WERI-Rb-1 (cell line): ENCODE results near the gene IL18R1.

Source experiments
- DNase-seq: peaks from one replicate; pipeline ENCODE4 v3.0.0-alpha.2; 2020
- H3K27ac ChIP-seq: fragments of 250-450 bp; sonication (Bioruptor Pico); 2 replicates; pipeline ENCODE4 v1.5.1; 2020; ENCODE audit warnings: mild to moderate bottlenecking, moderate library complexity
- H3K27me3 ChIP-seq: fragments of 250-450 bp; sonication (Bioruptor Pico); 2 replicates; pipeline ENCODE4 v1.5.1; 2021; ENCODE audit warnings: mild to moderate bottlenecking, low read depth, moderate library complexity; ENCODE audit not compliant: insufficient read depth, severe bottlenecking
- H3K36me3 ChIP-seq: fragments of 250-450 bp; sonication (Bioruptor Pico); 2 replicates; pipeline ENCODE4 v1.5.1; 2020; ENCODE audit warnings: mild to moderate bottlenecking, moderate library complexity
- H3K4me3 ChIP-seq: 2 replicates; pipeline ENCODE4 v1.5.1; 2011; ENCODE audit warnings: low read depth, mild to moderate bottlenecking, control low read depth, low read length
- H3K9me3 ChIP-seq: fragments of 250-450 bp; sonication (Bioruptor Pico); 2 replicates; pipeline ENCODE4 v1.5.1; 2021; ENCODE audit warnings: mild to moderate bottlenecking, moderate library complexity; ENCODE audit not compliant: severe bottlenecking
- CTCF ChIP-seq: IDR thresholded peaks from 2 replicates; pipeline ENCODE4 v1.5.1; 2011; ENCODE audit warnings: low read depth, mild to moderate bottlenecking, control low read depth, inconsistent platforms, low read length

Gene IL18R1

DNA sequence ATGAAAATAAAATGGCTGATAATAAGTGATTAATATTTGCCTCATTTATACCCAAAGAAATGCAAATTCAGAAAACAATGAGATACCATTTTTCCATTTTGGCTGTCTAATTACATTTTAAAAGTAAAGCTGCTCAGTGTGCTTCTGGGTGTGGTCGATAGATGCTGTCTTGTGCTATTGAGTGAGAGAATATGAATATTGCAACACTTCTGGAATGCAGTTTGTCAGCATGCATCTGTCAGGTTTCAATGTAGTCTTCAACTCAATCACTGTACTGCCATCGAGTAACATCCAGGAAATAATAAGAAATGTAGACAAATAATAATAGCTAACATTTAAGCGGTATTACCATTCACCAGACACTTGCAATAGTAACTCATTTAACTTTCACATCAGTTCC, 3.9 kb downstream of the IL18R1 start:
- H3K27me3 ChIP-seq: peaks cover 63% of the 10 kb centered on the region
- H3K27ac ChIP-seq: no peak overlapping the region
- no peak for DNase-seq
- no peaks in the 10 kb centered on the region for H3K9me3 ChIP-seq
- TF ChIP-seq CTCF: no peak
- no peaks in the 10 kb centered on the region for H3K36me3 ChIP-seq
- no peak overlapping the region for H3K4me3 ChIP-seq

DNA sequence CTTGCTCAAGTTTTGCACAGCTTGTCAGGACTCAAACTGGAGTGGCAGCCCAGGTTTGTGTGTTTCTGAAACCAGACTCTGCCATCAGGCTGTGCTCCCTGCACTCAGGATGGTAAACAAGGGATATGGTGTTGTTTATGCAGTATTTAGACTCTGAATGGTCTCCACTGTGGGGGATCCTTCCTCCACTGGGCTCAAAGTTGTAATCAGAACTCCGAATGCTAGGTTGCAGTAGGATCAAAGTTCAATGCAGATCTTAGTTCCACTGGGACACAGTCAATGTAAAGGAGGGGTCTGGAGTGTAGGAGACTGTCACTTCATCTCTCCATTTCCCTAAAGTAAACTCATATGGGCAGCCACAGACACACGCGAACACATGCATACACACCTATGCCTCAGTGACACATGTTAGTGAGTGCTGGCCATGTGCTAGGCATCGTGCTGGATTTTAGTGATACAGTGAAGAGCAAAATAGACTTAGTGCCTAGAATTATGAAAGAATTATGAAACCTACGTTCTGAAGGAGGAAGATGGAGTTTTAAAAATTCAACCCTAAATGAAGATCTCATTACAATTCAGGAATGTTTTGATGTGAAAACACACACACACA, 6.1 kb downstream of the IL18R1 start:
- Histone ChIP-seq H3K9me3 (peaks cover 3% of the 10 kb centered on the region), H3K4me3 (no peak overlapping the region), H3K27me3 (peaks cover 44% of the 10 kb centered on the region), H3K27ac (no peak overlapping the region), H3K36me3 (no peaks in the 10 kb centered on the region)
- no peak for TF ChIP-seq CTCF
- DNase-seq: no peak

GRCh38 chr2:102365763-102366162, 10.2 kb downstream of the IL18R1 start:
- no peak overlapping the region for H3K27ac ChIP-seq
- DNase-seq: no peak
- H3K9me3 ChIP-seq: peaks cover 3% of the 10 kb centered on the region
- peaks cover 20% of the 10 kb centered on the region for H3K27me3 ChIP-seq
- no peak overlapping the region for H3K4me3 ChIP-seq
- no peak for TF ChIP-seq CTCF
- H3K36me3 ChIP-seq: no peaks in the 10 kb centered on the region

DNA sequence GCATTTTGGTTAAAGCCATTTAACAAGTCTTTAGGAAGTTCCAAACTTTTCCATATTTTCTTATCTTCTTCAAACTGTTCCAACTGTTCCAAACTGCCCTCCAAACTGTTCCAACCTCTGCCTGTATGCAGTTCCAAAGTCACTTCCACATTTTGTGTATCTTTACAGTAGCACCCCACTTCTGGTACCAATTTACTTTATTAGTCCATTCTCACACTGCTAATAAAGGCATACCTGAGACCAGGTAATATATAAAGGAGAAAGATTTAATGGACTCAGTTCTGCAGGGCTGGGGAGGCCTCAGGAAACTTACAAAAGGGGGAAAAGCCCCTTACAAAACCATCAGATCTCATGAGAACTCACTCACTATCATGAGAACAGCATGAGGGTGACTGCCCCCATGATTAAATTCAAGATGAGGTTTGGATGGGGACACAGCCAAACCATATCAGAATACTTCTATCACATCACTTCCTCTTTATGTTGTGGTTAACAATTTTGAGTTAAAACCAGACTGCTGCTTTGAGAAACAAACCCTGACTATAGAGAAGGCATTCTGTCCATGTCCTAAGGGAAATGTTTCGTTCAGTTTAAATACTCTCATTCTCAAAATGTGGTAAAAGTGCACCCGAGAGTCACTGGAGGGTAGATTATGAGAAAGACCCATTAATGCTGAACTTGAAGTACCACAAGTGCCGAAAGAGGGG, 11.0 kb downstream of the IL18R1 start:
- TF ChIP-seq CTCF: no peak
- no peak overlapping the region for H3K4me3 ChIP-seq
- H3K27me3 ChIP-seq: peaks cover 13% of the 10 kb centered on the region
- DNase-seq: no peak
- no peak overlapping the region for H3K27ac ChIP-seq
- no peaks in the 10 kb centered on the region for H3K36me3 ChIP-seq
- H3K9me3 ChIP-seq: peaks cover 3% of the 10 kb centered on the region

GRCh38 chr2:102367331-102367971, 11.9 kb downstream of the IL18R1 start:
- peaks cover 16% of the 10 kb centered on the region for H3K27me3 ChIP-seq
- no peaks in the 10 kb centered on the region for H3K36me3 ChIP-seq

More at GRCh38 chr2:102367331-102367971, 11.9 kb downstream of the IL18R1 start:
- no peak overlapping the region for H3K4me3 ChIP-seq
- no peak for TF ChIP-seq CTCF
- peaks cover 3% of the 10 kb centered on the region for H3K9me3 ChIP-seq
- no peak for DNase-seq
- H3K27ac ChIP-seq: no peak overlapping the region
